Uterus (tissue), 4 donors: Measurements from ENCODE around the gene PAGR1. TPM values are rescaled to one million over a fixed set of nuclear protein-coding genes. Genes with fewer than 3 reads are reported as not detected.

Experiments used
- DNase-seq, 2 donors: peaks; one replicate each; pipeline ENCODE4 v3.0.0-alpha.2; 2019 to 2020
- H3K27ac ChIP-seq, 2 donors: fragments of 200-600 bp; sonication (generic); 1 replicate in 1 of 2; 2 replicates in 1 of 2; pipeline ENCODE4 v1.5.1; 2016 to 2018
- H3K27me3 ChIP-seq, 2 donors: fragments of 200-600 bp; sonication (generic); one replicate each; pipeline ENCODE4 v1.5.1; 2018 to 2019; ENCODE audit warnings: control low read depth in 1 of 2
- H3K36me3 ChIP-seq, 2 donors: fragments of 200-600 bp; sonication (generic); one replicate each; pipeline ENCODE4 v1.5.1; 2019; ENCODE audit warnings: control low read depth in 1 of 2
- H3K4me1 ChIP-seq, 2 donors: fragments of 200-600 bp; sonication (generic); one replicate each; pipeline ENCODE4 v1.5.1; 2018 to 2019; ENCODE audit warnings: control low read depth in 1 of 2
- H3K4me3 ChIP-seq, 2 donors: fragments of 200-600 bp; sonication (generic); 1 replicate in 1 of 2; 2 replicates in 1 of 2; pipeline ENCODE4 v1.5.1; 2018 to 2019; ENCODE audit warnings: mild to moderate bottlenecking in 1 of 2
- H3K9me3 ChIP-seq, 2 donors: fragments of 200-600 bp; sonication (generic); one replicate each; pipeline ENCODE4 v1.5.1; 2019; ENCODE audit warnings: control low read depth in 1 of 2
- CTCF ChIP-seq, 4 experiments: fragments of 200-600 bp in 2 of 4; fragments of 450-650 bp in 2 of 4; sonication (generic) in 2 of 4; IDR thresholded peaks; one replicate each; pipeline ENCODE4 v1.5.1; 2016 to 2019; ENCODE audit warnings: antibody characterized with exemption in 4 of 4, mild to moderate bottlenecking in 2 of 4, moderate library complexity in 1 of 4
- POLR2A ChIP-seq, 2 donors: fragments of 450-650 bp; IDR thresholded peaks; one replicate each; pipeline ENCODE4 v1.6.1; 2016; ENCODE audit warnings: antibody characterized with exemption in 2 of 2, mild to moderate bottlenecking in 1 of 2, moderate library complexity in 1 of 2
- intact Hi-C: fragments of 100-400 bp; cut with DNase I; formaldehyde crosslinking; loops from one replicate; pipeline ENCODE4 v1.15.1; 2023; ENCODE audit warnings: low total_unique reads
- total RNA-seq, 4 donors: library from RNA; depleted of rRNA in 3 of 4; stranded (reverse); fragments of >200 nt in 3 of 4; gene quantifications; one replicate each; pipeline versions ENCODE4 v1.1.0 to v1.2.4, GENCODE V29; 2014 to 2023
- donor health status: DM: yes; HTN: yes; CAD: no.

The PAGR1 gene
- total RNA-seq, 4 donors from 2014 or later = 36.1 to 85.0 (median 46.9) TPM

GRCh38 chr16:29850998-29851397 is 35.0 kb downstream of the PAGR1 start:
- no peak for DNase-seq
- no peaks in the 10 kb centered on the region for H3K36me3 ChIP-seq
- TF ChIP-seq CTCF (IDR thresholded peaks at IDR 0.05) (no peak), POLR2A (IDR thresholded peaks at IDR 0.05) (no peak)
- no peak overlapping the region for H3K27ac ChIP-seq
- H3K9me3 ChIP-seq = no peaks in the 10 kb centered on the region
- no peaks in the 10 kb centered on the region for H3K4me1 ChIP-seq
- intact Hi-C loops = no loop called here
- H3K27me3 ChIP-seq = no peaks in the 10 kb centered on the region
- no peak overlapping the region for H3K4me3 ChIP-seq

- no peaks in the 10 kb centered on the region for H3K27me3 ChIP-seq
- intact Hi-C loops = no loop called here
- no peak for DNase-seq
- peak overlapping the region in 1 of 2 donors; percentile 17 for H3K27ac ChIP-seq
- no peaks in the 10 kb centered on the region for H3K9me3 ChIP-seq
- TF ChIP-seq POLR2A (IDR thresholded peaks at IDR 0.05) (no peak), CTCF (IDR thresholded peaks at IDR 0.05) (no peak)
- H3K4me1 ChIP-seq = no peaks in the 10 kb centered on the region
- H3K4me3 ChIP-seq = no peak overlapping the region
- H3K36me3 ChIP-seq = no peaks in the 10 kb centered on the region
These were observed 36.7 kb downstream of the PAGR1 start for GRCh38 chr16:29852654-29853053.

GRCh38 chr16:29854520-29855100 is 38.7 kb downstream of the PAGR1 start:
- Histone ChIP-seq H3K27ac (no peak overlapping the region), H3K9me3 (no peaks in the 10 kb centered on the region), H3K4me1 (no peaks in the 10 kb centered on the region), H3K4me3 (no peak overlapping the region), H3K36me3 (no peaks in the 10 kb centered on the region), H3K27me3 (no peaks in the 10 kb centered on the region)
- DNase-seq = no peak
- intact Hi-C loops = no loop called here
- TF ChIP-seq POLR2A (IDR thresholded peaks at IDR 0.05) (no peak), CTCF (IDR thresholded peaks at IDR 0.05) (no peak)

- TF ChIP-seq CTCF (IDR thresholded peaks at IDR 0.05) = no peak
- TF ChIP-seq POLR2A (IDR thresholded peaks at IDR 0.05) = no peak
- no peak for DNase-seq
- peaks cover 0 to 15% of the 10 kb centered on the region in 2 donors for H3K4me1 ChIP-seq
- intact Hi-C loops = no loop called here
- no peaks in the 10 kb centered on the region for H3K27me3 ChIP-seq
- no peak overlapping the region for H3K27ac ChIP-seq
- no peaks in the 10 kb centered on the region for H3K36me3 ChIP-seq
- no peak overlapping the region for H3K4me3 ChIP-seq
- no peaks in the 10 kb centered on the region for H3K9me3 ChIP-seq
These were observed 41.3 kb downstream of the PAGR1 start for GRCh38 chr16:29857133-29857760.

- H3K9me3 ChIP-seq = no peaks in the 10 kb centered on the region
- H3K27me3 ChIP-seq = no peaks in the 10 kb centered on the region
- intact Hi-C loops = no loop called here
- DNase-seq = no peak
- no peak overlapping the region for H3K4me3 ChIP-seq
- no peaks in the 10 kb centered on the region for H3K36me3 ChIP-seq
- peaks cover 0 to 15% of the 10 kb centered on the region in 2 donors for H3K4me1 ChIP-seq
- H3K27ac ChIP-seq = no peak overlapping the region
- no peak for TF ChIP-seq POLR2A (IDR thresholded peaks at IDR 0.05)
- no peak for TF ChIP-seq CTCF (IDR thresholded peaks at IDR 0.05)
These were observed 42.3 kb downstream of the PAGR1 start for GRCh38 chr16:29858149-29858849.
